Measurements from ENCODE around the gene NFIX.

Gene NFIX

DNA sequence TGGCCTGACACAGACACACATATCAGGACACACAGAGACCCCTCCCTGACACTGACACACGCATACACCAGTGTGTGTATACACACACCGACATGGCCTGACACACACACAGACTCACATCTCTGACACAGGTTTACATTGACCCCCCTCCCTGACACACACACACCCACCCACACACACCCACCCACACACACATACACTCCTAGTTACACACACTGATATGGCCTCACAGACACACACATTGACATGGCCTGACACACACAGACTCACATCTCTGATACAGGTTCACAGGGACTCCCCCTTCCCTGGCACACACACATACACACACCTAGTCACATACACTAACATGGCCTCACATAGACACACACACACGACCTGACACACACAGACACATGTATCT lies 4.4 kb upstream of the NFIX start:
- no peak for DNase-seq

DNA sequence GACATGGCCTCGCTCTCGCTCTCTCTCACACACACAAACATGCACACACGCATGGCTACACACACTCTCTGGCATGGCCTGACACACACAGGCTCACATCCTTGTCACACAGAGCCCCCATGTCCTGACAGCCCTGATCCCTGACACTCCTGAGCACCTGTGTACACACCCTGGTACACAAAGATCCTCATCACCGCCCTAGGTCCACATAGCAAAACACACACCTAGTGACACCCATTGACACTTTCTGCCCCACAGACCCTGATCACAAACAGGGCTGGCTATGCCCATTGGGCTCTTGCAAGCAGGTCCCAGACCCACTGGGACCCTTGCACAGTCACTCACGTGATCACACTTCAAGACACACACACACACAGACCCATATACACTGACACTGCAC lies 4.0 kb upstream of the NFIX start:
- no peak for DNase-seq

DNA sequence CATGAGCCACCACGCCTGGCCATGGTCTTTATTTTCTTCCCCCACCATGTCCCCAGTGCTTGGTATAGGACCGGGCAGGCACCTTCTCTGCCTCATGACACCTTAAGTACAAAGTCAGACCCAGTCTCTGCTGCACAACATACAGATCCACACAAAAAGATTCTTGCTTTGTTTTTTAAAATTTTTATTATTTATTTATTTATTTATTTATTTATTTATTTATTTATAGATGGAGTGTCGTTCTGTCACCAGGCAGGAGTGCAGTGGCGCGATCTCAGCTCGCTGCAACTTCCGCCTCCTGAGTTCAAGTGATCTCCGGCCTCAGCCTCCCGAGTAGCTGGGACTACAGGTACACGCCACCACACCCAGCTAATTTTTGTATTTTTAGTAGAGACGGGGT lies 2.5 kb upstream of the NFIX start:
- DNase-seq: no peak

DNA sequence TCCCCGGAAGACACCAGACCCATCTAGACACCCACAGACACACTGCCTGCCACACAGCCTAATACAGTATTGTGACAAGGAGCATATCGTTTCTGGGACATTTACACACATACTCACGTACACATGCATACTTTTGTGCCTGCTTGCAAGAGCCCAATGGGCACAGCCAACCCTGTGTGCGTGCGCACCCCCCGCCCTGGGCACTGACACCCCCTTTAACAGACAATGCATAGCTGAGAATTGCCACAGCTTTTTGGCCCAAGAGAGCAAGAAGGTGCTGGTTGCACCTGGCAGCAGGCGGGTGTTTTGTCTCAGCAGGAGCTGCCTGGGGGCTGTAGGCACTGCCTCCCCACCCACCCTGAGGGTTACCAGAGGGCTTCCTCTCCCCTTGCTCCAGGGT lies 1.7 kb upstream of the NFIX start:
- no peak for DNase-seq

DNA sequence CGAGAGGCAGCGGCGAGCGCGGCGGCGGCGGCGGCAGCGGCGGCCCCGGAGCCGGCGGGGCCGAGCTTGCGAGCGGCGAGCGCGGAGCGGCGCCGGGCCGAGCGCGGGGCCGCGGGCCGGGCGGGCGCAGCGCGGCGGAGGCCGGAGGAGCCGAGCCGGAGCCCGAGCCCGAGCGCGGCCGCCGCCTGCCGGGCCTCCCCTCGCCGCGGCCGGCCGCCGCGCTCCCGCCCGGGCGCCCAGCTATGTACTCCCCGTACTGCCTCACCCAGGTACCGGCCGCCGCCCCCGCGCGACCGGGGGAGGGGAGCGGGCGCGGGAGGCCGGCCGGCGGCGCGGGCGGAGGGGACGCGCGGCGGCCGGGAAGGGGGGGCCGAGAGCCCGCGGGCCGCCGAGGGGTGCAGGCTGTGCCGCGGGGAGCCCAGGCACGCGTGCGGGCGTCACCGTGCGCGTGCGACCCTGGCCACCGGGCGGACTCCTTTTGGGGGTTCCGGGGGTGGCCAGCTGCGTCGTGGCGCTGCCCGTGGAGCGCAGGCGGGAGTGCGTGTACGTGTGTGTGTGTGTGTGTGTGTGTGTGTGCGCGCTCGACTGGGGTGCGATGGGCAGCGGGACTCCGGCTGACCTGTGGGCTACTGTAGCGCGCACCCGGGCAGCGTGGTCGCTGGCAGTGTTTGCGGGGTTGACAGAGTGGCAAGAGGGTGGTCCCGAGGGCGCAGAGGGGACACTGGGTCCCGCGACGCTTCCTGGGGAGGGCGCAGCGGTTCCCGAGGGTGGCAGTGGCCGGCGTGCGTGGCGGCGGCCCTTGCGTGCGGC lies 526 bp downstream of the NFIX start:
- no peak for DNase-seq

DNA sequence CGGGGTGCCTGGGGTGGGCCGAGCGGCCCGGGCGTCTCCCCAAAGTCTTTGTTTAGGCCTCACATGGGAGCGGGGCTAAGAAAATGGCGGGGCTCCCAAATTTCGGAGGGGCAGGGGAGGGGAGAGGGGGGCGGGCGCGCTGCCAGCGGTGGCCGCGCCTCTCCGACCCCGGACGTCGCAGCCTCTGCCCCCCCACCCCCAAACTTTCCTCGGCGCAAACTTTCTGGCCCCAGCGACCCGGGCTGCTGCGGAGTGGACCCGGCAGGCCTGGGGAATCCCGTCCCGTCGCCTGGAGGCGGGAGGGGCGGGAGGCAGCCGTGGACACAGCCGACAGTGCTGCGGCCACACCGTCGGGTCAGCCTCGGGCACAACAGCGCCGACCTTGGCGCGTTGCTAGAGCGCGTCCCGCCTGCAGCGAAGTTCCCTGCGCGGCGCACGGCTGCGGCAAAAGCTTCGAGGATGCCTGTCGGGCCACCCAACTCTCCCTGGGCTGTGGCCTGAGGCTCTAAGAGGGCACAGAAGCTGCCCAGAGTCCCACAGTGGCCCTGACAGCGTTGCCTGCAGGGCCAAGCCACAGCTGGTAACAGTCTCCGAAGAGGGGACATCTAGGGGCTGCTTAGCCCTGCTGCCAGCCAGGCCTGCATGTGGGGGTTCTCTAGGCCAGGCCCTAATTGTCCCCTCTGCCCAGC lies 1.3 kb downstream of the NFIX start:
- no peak for DNase-seq

DNA sequence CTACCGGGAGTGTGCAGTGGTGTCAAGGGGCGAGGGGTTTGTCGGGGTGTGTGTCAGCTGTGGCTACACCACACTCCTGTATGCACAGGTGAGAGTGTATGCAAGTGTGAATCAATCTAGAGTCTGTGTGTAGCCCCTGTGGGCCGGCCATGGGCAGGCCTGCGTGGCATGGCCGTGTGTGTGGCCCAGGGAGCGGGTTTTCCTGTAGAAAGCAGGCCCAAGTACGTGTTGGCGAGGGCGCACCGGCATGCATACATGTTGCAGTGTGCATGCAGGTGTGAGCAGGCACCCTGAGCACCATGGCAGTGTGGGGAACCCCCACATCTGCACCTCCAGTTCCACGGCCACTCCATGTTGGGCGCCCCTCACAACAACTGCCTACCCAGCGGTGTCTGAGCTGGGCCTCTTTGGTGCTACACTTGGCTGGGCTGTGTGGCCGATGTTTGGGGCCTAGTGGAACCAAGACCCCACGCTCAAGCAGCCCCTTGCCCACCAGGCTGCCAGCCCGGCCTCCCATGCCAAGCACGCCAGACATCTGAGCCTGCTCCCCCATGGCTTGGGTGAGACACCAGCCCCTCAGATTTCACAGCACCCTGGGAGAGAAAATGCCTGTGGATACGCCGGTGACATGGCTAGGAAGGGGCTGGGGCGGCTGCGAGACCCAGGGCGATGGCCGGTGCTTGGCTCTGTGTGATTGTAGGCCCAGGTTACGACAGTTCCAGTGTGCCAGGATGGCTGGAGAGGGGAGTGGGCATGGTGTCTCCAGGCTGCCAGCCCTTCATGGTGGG lies 2.1 kb downstream of the NFIX start:
- no peak for DNase-seq

DNA sequence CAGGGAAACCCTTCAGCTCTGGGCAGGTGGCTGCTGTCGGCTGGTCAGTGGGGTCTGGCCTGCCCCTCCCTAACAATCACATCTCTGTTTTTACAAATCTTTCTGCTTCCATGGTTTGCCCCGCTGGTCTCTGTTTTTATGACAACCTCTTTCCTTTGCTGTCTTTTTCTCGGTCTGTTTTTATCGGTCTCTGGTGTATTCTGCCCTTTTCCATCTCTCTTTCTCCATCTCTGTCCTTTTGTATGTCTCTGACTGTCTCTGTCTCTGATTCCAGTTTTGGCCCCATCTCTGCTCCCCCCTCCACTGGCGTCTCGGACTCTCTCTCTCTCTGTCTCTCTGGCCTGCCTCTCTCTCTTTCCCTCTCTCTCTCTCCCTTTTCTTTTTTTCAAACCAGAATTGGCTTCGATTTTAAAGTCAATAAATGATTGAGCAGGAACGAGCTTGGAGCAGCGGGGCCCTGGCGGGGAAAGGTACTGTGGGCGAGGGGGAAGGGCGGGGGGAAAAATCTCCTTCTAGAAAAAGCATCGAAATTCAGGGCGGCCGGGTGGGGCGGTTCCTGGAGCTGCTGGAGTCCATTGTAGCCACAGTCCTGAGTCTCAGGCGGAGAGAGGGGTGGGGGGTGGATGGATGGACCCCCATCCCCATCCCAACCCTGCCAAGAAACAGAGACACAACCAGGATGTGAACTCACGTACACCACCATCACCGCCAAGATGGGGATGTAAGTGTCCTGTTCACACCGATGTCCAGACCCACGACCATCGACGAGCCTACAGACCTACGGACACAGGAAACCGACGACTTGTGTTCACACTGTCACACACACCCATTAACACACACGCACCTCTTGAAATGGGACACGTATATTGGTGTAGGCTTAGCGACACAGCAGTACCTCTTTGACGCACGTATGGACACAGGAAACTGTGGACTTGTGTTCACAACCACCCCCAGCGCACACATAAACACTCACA lies 3.0 kb downstream of the NFIX start:
- no peak for DNase-seq

DNA sequence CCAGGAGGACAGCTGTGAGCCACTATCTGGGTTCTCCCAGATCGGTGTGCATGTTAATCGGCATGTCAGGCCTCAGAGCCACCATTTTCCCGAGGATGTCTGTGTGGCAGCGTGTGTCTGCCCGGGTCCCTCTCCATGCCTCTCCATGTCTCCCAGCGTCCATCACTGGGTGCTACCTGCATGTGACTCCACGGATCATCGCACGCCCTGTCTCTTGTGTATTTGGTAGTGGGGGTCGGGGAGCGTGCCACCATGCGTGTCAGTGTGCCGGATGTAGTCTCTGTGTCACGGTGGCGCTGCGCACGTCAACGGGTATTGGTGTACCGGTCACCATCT lies 5.9 kb downstream of the NFIX start:
- no peak for DNase-seq

DNA sequence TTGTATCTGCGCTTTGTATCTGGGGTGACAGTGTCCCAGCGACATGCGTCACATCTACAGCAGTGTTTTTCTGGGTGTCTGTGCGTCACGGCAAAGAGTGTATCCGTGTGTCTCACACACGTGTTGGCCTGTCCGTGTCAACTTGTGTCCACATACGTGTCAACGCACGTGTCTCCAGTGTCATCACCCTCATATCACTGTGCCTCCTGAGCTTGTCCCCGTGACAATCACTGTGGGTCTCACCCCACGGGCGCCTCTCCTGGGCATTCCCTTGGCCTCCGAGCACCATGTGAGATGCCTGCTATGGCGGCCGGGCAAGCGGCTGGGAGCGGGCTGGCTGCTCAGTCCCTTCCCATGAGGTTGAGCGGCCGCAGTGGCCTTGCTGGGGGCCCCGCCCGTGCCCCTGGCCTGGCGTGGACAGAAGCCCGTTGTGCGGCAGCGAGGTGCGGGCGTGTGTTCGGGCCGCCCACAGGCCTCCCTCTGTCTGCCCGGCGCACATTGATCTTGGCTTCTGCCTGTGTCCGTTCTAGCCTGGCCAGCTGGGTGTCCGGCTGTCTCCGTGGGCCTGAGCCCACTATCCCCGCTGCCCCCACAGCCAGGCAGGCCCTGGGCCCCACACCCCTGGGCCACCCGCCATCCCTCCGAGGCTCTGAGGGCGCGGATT lies 6.4 kb downstream of the NFIX start:
- no peak for DNase-seq

DNA sequence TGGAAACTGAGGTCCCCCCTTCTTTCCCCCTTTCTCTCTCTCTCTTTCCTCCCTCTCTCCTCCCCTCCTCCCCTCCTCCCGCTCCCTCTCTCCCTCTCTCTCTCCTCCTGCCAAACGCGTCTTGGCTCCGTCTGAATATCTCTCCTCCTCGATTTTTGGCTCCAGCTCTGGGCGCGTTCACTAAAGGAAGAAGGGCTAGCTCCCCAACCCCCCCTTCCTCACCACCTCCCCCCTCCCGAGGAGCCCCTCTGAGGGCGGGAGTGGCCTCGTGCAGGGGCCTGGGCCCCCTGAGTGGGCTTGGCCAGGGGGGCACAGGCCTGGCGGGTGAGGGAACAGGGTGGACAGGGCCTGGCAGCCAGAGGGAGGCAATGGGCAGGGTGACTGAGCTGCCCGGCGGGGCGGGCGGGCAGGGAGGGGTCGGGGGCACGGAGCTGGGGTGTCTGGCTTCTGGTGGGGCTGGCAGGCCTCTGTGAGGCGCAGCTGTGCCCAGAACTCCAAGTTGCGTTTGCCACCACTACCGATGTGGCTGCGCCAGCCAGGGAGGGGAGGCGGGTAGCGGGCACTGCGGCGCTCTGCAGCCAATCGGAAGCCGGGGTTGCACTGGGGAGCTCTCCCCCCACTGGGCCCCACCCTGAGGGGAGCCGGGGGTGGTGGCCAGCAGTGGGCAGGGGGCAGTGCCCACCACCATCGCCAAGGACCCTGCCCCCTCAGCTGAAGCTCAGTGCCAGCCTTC lies 7.1 kb downstream of the NFIX start:
- DNase-seq: no peak

DNA sequence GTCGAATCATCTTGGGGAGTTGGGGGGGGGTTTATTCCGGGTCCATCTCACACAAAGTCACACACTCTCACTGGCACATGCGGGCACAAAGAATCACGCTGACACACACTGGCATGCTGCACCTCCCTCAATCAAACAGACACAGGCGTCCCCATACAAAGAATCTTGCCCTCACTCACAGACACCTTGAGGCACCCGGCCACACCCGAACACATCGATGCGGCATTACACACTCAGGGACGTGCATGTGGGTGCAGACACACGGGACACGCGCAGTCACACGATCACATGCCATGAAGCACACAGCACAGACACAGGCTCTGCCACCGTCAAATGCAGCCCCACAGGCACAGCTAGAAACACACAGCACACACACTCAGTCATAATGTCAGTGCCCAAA lies 7.8 kb downstream of the NFIX start:
- no peak for DNase-seq

DNA sequence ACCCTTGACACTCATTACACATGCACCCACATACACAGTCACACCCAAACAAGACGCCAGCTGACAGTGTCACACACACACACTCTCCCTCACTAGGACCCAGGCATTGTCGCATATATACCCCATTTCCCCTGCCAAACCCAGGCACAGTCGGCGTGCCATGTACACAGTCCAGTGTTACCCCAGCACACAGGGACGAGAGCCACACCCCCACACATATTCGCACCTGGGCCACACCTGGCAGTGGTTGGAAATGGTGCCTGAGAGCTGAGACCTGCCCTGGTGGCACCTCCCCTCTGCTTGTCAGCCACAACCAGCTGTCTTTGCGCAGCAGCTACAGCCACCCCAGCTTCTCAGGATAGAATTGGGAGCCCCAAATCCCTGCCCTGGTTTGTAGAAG lies 9.0 kb downstream of the NFIX start:
- DNase-seq: no peak

DNA sequence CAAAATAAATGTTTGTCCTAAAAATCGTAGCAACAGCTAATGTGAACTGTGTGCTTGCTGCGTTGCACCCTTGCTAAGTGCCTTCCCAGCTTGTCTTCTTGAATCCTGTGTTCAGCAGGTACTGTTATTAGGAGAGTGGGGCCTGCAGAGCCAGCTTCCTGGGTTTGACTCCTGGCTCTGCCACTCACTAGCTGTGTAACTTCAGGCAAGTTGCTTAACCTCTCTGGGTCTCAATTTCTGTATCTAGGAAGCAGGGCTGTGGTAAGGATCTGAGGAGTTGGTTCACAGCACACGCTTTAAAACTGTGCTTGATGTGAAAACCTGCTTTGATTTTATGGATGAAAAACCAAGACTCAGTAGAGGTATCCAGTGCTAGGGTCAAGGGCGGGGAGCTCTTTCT lies 10.0 kb downstream of the NFIX start:
- DNase-seq: no peak

DNA sequence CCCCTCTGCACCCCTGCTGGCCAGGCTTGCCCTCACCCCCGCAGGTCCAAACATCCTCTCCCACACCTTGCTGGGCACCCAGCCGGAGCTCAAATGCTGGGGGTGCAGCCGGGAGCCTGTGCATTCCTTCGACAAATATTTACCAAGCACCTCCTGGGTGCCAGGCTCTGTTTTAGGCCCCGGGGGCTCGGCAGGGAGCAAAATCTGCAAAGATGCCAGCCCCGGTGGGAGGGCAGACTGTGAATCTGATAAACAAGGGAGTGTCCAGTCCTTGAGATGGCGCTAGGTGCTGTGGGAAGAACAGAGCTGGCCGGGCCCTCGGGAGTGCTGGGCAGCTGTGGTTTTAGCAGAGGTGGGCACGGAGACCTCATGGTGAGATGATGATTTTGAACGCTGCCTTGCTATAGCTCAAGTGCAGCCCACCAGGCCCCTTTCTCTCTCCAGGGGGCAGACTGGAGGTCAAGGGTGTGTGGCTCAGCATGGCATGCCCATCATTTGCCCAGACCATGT lies 10.6 kb downstream of the NFIX start:
- no peak for DNase-seq

DNA sequence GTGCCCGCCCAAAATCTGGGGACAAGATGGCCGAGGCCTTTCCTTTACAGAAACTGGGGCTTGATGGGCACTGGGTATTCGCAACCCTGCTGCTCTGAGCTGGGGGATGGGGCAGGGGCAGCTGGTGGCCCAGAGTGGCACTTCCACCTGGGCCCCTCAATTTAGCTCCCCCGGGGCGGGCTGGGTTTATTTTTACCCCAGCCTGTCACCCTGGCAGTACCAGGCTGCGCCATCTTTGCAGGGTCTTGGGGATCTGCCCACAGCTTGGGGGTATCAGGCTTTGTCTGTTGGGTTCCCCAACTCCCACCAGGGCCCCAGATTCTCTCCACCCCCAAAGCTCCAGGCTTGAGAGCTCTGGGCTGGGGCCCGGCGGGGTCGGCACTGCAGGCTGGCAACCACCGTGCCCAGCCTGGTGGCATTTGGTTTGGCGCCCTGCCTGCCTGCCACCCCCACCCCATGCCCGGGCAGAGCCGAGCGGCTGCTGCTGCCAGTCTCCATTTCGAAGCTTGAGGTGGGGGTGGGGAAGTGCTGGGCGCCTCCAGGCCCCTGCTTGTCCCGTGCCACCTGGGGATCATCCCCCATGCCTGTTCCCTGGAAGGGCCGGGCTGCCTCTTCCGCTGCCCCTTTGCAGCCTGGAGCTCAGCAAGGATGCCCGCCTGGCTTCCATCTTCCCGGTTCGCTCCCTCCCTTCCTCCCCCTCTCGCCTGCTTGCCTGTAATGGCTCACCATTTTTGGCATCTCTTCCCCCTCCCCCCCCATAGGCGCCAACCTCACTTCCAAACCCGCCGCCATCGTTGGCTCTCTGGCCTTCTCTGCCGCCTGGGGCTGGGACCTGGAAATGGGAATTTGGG lies 11.4 kb downstream of the NFIX start:
- DNase-seq: no peak

DNA sequence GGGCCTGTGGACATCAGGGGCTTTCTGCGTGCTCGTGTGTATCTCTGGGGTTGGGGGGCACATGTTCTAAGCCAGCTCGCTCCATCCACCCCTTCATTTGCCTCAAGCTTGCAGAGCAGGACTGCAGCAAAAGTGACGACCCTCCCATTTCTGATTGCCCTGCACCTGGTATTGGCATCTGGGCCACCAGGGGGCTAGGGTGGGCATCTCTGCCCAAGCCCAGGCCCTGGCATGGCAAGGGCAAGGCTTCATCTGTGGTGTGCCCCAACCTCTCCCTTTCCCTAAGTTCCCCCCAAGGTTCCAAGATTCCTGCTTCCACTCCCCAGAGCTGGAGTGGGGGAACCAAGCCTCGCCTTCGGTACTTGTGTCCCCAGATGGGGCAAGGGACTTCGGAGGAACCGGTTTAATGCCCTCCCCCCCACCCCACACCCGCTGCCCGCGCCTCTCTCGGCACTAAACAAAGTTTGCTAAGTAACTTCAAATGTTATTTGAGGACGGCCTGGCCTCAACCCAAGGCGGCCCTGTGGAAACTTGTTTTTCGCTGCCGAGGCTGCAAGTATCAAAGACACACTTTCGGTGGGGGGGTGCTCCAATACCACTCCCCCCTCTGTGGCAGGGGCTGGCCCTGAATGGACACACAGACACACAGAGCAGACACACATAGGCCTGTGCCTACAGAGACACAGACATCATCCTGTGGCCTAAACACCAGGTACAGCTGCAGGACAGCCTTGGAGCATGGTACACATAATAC lies 12.2 kb downstream of the NFIX start:
- DNase-seq: no peak

DNA sequence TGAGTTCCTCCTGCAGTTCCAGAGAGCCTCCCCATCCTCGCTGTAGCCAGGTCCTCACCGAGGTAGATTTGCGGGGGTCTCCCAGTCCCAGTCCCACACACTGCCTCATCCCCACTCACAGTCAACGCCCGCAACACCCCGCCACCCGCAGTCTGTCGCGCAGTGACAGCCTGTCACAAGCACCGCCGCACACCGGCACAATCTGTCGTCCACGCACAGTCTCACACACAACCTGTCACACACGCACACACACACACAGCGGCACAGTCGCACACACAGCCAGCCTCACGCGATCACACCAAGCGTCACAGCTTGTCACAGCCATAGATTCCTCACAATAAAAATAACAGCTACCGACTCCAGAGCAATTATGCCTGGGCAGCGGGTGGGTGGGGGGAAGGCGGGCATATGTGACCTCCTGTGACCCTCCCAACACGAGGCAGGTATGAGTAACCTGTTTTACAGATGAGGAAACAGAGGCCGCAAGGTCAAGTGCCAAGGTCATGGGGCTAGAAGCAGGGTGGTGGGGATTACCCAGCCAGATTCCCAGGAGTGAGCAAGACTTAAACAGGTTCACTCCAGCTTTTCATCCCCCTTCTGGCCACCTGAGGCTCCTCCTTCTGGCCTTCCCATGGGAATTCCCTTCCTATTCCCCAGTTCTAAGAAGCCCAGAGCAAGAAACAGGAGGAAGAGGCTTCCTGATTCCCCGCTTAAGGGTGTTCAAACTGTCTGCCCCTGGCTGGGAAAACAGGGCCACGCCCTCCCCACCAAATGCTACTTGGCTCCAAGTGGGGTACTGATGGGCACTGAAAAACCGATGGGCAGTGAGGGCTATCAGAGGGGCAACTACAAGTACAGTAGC lies 13.9 kb downstream of the NFIX start:
- DNase-seq: no peak
